ENCODE data around the gene WDR45B. TPM values are rescaled to one million over a fixed set of nuclear protein-coding genes. Genes with fewer than 3 reads are reported as not detected.
"Not testable (repeated sequence)": the region's sequence is repeated elsewhere in the genome, so short reads cannot be mapped to it uniquely, and the experiment has no call there.

WDR45B gene
- total RNA-seq, 1 donor from 2014 or later: 40.7 TPM

- no peaks in the 10 kb centered on the region for H3K27me3 ChIP-seq (ENCODE audit: control insufficient read depth in 3 of 3, insufficient read depth in 3 of 3, low read length in 3 of 3)
- no peak overlapping the region for H3K4me3 ChIP-seq (ENCODE audit: low read length in 3 of 3)
- no peak overlapping the region for H3K27ac ChIP-seq (ENCODE audit: low read depth, low read length)
- H3K9ac ChIP-seq (ENCODE audit: low read depth in 1 of 3, low read length in 3 of 3): no peak overlapping the region
- no peaks in the 10 kb centered on the region for H3K4me1 ChIP-seq (ENCODE audit: control insufficient read depth in 3 of 3, insufficient read depth in 3 of 3, low read length in 3 of 3)
- H3K36me3 ChIP-seq (ENCODE audit: control insufficient read depth in 3 of 3, insufficient read depth in 3 of 3, low read length in 3 of 3): peaks cover 23 to 34% (median 33%) of the 10 kb centered on the region in 3 donors
- H3K9me3 ChIP-seq (ENCODE audit: control insufficient read depth in 3 of 3, low read length in 3 of 3): no peaks in the 10 kb centered on the region
Observed at GRCh38 chr17:82658796-82659452, 10.7 kb upstream of the WDR45B start.

DNA sequence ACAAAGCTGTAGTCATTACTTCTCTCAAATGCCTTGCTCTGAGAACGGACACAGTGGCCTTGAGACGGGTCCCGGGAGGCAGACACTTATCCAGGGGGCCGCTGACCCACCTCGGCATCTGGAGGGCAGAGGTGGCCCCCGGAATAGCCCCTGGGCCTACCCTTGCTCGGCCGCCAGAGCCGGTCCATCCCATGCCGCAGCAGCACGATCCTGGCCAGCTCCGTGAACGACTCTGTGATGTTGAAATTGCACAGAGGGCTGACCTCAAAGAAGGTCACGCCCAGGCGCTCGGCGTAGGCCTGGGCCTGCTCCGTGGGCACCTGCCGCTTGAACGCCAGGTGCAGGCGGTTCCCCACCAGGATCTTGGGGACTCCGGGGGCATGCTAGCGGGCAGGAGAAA lies 10.1 kb upstream of the WDR45B start:
- Histone ChIP-seq H3K9ac (ENCODE audit: low read depth in 1 of 3, low read length in 3 of 3) (no peak overlapping the region), H3K4me1 (ENCODE audit: control insufficient read depth in 3 of 3, insufficient read depth in 3 of 3, low read length in 3 of 3) (no peaks in the 10 kb centered on the region), H3K9me3 (ENCODE audit: control insufficient read depth in 3 of 3, low read length in 3 of 3) (no peaks in the 10 kb centered on the region), H3K36me3 (ENCODE audit: control insufficient read depth in 3 of 3, insufficient read depth in 3 of 3, low read length in 3 of 3) (peaks cover 23 to 34% (median 33%) of the 10 kb centered on the region in 3 donors), H3K4me3 (ENCODE audit: low read length in 3 of 3) (no peak overlapping the region), H3K27me3 (ENCODE audit: control insufficient read depth in 3 of 3, insufficient read depth in 3 of 3, low read length in 3 of 3) (no peaks in the 10 kb centered on the region), H3K27ac (ENCODE audit: low read depth, low read length) (no peak overlapping the region)

DNA sequence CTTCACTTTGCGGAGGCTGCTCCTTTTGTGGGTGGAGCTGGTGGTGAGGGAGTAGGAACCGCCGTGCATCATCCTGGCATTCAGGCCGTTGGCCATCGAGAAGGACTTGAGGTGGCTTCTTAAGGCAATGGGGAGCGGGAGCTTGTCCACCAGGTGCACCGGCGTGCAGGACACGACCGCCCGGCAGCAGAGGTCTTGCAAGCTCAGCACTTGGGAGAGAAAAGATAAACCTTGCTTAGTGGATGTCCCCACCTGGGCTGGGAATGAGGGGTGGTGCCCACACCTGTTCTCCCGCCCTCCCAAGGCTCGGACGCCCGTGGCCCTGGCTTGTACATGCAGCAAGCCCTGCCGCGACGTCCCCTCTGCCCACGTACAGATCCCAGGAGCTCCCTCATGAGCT lies 9.7 kb upstream of the WDR45B start:
- Histone ChIP-seq H3K9me3 (ENCODE audit: control insufficient read depth in 3 of 3, low read length in 3 of 3) (no peaks in the 10 kb centered on the region), H3K4me3 (ENCODE audit: low read length in 3 of 3) (no peak overlapping the region), H3K27me3 (ENCODE audit: control insufficient read depth in 3 of 3, insufficient read depth in 3 of 3, low read length in 3 of 3) (no peaks in the 10 kb centered on the region), H3K9ac (ENCODE audit: low read depth in 1 of 3, low read length in 3 of 3) (no peak overlapping the region), H3K4me1 (ENCODE audit: control insufficient read depth in 3 of 3, insufficient read depth in 3 of 3, low read length in 3 of 3) (no peaks in the 10 kb centered on the region), H3K36me3 (ENCODE audit: control insufficient read depth in 3 of 3, insufficient read depth in 3 of 3, low read length in 3 of 3) (peaks cover 23 to 34% (median 33%) of the 10 kb centered on the region in 3 donors), H3K27ac (ENCODE audit: low read depth, low read length) (no peak overlapping the region)

DNA sequence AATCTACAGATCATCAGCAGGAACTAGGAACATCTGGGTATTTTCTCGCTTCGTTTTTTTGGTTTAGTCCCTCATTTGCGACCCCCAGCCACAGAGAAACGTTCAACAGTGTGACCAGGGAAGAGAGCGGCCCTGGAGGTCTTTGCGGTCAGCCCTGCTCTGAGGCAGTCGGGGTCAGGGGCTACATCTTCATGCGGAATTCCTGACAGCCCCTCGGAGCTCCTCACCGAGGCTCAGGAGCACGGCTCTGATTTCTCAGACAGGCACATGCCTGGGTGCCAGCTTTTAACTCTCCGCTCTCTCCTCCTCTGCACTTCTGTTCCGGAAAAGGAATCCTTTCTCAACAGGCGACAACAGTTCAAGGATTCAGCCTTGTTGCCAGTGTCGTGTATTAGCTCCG lies 8.0 kb upstream of the WDR45B start:
- H3K36me3 ChIP-seq (ENCODE audit: control insufficient read depth in 3 of 3, insufficient read depth in 3 of 3, low read length in 3 of 3): peaks cover 17 to 33% (median 32%) of the 10 kb centered on the region in 3 donors
- H3K27me3 ChIP-seq (ENCODE audit: control insufficient read depth in 3 of 3, insufficient read depth in 3 of 3, low read length in 3 of 3): no peaks in the 10 kb centered on the region
- H3K9ac ChIP-seq (ENCODE audit: low read depth in 1 of 3, low read length in 3 of 3): no peak overlapping the region
- H3K9me3 ChIP-seq (ENCODE audit: control insufficient read depth in 3 of 3, low read length in 3 of 3): no peaks in the 10 kb centered on the region
- H3K27ac ChIP-seq (ENCODE audit: low read depth, low read length): no peak overlapping the region
- no peak overlapping the region for H3K4me3 ChIP-seq (ENCODE audit: low read length in 3 of 3)
- H3K4me1 ChIP-seq (ENCODE audit: control insufficient read depth in 3 of 3, insufficient read depth in 3 of 3, low read length in 3 of 3): no peaks in the 10 kb centered on the region

DNA sequence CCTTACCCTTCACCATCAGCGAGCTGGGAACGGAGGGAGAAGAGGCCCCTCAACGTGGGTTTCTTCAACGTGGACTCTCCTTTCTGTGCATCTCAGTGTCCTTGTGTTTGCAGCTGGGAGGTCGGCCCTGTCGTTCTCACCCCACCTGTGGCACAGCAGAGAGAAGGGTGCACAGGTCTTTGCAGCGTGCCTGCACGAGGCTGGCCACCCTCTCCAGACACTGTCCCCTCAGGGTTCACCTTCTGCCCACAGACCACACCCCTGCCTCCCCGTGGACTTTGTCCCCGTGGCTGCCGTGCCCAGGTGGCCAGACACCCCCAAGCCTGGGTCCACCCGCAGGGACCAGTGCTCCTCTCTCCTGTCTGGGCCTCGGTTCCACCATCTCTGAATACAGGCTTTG lies 7.3 kb upstream of the WDR45B start:
- Histone ChIP-seq H3K9me3 (ENCODE audit: control insufficient read depth in 3 of 3, low read length in 3 of 3) (no peaks in the 10 kb centered on the region), H3K9ac (ENCODE audit: low read depth in 1 of 3, low read length in 3 of 3) (no peak overlapping the region), H3K4me3 (ENCODE audit: low read length in 3 of 3) (no peak overlapping the region), H3K4me1 (ENCODE audit: control insufficient read depth in 3 of 3, insufficient read depth in 3 of 3, low read length in 3 of 3) (no peaks in the 10 kb centered on the region), H3K36me3 (ENCODE audit: control insufficient read depth in 3 of 3, insufficient read depth in 3 of 3, low read length in 3 of 3) (peaks cover 15 to 31% (median 31%) of the 10 kb centered on the region in 3 donors), H3K27ac (ENCODE audit: low read depth, low read length) (no peak overlapping the region), H3K27me3 (ENCODE audit: control insufficient read depth in 3 of 3, insufficient read depth in 3 of 3, low read length in 3 of 3) (no peaks in the 10 kb centered on the region)

DNA sequence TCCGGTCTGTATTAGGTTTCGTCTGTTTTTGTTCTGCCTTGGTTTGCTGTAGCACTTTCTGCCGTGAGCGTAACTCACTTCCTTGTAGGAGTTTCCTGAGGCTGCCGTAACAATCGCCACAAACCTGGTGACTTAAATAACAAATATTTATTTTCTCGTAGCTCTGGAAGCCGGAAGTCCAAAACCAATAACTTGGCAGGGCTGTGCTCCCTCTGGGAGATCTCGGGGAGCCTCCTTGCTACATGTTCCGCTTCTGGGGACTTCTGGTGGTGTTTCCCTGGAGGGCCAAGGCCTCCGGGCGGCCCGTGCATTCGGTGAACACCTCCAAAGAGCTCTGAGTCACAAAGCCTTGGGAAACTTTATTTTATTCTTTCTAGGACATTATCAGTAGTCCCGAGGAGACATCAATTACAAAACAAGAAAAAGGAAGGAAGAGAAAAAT lies 6.8 kb upstream of the WDR45B start:
- no peaks in the 10 kb centered on the region for H3K4me1 ChIP-seq (ENCODE audit: control insufficient read depth in 3 of 3, insufficient read depth in 3 of 3, low read length in 3 of 3)
- no peak overlapping the region for H3K9ac ChIP-seq (ENCODE audit: low read depth in 1 of 3, low read length in 3 of 3)
- no peaks in the 10 kb centered on the region for H3K27me3 ChIP-seq (ENCODE audit: control insufficient read depth in 3 of 3, insufficient read depth in 3 of 3, low read length in 3 of 3)
- H3K4me3 ChIP-seq (ENCODE audit: low read length in 3 of 3): no peak overlapping the region
- H3K9me3 ChIP-seq (ENCODE audit: control insufficient read depth in 3 of 3, low read length in 3 of 3): no peaks in the 10 kb centered on the region
- H3K27ac ChIP-seq (ENCODE audit: low read depth, low read length): no peak overlapping the region
- H3K36me3 ChIP-seq (ENCODE audit: control insufficient read depth in 3 of 3, insufficient read depth in 3 of 3, low read length in 3 of 3): peaks cover 11 to 27% (median 26%) of the 10 kb centered on the region in 3 donors

- not testable (repeated sequence) for H3K27ac ChIP-seq (ENCODE audit: low read depth, low read length); H3K9ac ChIP-seq (ENCODE audit: low read depth in 1 of 3, low read length in 3 of 3); H3K27me3 ChIP-seq (ENCODE audit: control insufficient read depth in 3 of 3, insufficient read depth in 3 of 3, low read length in 3 of 3); H3K9me3 ChIP-seq (ENCODE audit: control insufficient read depth in 3 of 3, low read length in 3 of 3); H3K4me1 ChIP-seq (ENCODE audit: control insufficient read depth in 3 of 3, insufficient read depth in 3 of 3, low read length in 3 of 3); H3K4me3 ChIP-seq (ENCODE audit: low read length in 3 of 3)
- H3K36me3 ChIP-seq (ENCODE audit: control insufficient read depth in 3 of 3, insufficient read depth in 3 of 3, low read length in 3 of 3): peaks cover 7 to 24% (median 22%) of the 10 kb centered on the region in 3 donors
Observed at GRCh38 chr17:82654611-82655010, 6.4 kb upstream of the WDR45B start.

DNA sequence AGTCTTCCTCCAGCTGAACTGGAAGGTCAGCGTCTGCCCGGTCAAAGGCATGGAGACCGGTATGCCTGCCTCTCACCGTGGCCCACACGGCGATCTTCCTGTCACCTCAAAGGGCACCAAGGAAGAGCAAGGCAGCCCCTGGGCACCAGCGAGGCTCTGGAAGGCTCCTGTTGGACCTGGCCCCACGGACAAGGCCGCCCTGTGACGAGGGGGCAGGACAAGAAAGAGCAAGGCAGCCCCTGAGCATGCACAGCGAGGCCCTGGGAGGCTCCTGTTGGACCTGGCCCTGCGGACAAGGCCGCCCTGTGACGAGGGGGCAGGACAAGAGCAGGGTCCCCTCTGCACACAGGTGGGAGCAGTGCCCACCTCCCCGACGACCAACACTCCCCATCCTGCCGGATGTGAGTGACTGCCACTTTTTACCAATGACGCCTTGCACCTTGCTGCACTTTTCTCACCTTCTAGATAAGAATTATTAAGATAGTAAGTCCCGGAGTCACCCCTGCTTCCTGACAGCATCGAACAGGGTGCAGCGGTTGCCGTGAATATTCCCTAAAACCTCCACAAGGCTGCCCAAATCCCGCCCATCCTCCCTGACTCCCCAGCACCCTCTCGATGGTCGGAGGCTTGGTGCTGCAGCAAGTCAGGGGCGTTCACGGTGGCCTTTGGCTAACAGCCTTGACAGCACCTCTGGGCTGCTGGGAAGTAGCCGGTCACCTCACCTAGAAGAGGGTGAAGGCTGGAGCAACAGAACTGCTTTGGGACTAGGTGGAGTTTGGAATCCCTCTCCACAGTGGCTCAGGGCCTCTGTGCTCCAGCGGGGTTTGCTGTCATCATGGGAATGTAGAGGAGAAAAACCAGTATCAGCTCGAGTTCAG lies 5.6 kb upstream of the WDR45B start:
- H3K4me3 ChIP-seq (ENCODE audit: low read length in 3 of 3): no peak overlapping the region
- peak overlapping the region in 1 of 3 donors; percentile 25 for H3K9ac ChIP-seq (ENCODE audit: low read depth in 1 of 3, low read length in 3 of 3)
- no peaks in the 10 kb centered on the region for H3K9me3 ChIP-seq (ENCODE audit: control insufficient read depth in 3 of 3, low read length in 3 of 3)
- no peak overlapping the region for H3K27ac ChIP-seq (ENCODE audit: low read depth, low read length)
- no peaks in the 10 kb centered on the region for H3K27me3 ChIP-seq (ENCODE audit: control insufficient read depth in 3 of 3, insufficient read depth in 3 of 3, low read length in 3 of 3)
- H3K36me3 ChIP-seq (ENCODE audit: control insufficient read depth in 3 of 3, insufficient read depth in 3 of 3, low read length in 3 of 3): peaks cover 7 to 18% (median 16%) of the 10 kb centered on the region in 3 donors
- H3K4me1 ChIP-seq (ENCODE audit: control insufficient read depth in 3 of 3, insufficient read depth in 3 of 3, low read length in 3 of 3): peaks cover 2 to 7% (median 3%) of the 10 kb centered on the region in 3 donors

- Histone ChIP-seq H3K9ac (ENCODE audit: low read depth in 1 of 3, low read length in 3 of 3) (no peak overlapping the region), H3K27me3 (ENCODE audit: control insufficient read depth in 3 of 3, insufficient read depth in 3 of 3, low read length in 3 of 3) (no peaks in the 10 kb centered on the region), H3K4me3 (ENCODE audit: low read length in 3 of 3) (no peak overlapping the region), H3K9me3 (ENCODE audit: control insufficient read depth in 3 of 3, low read length in 3 of 3) (no peaks in the 10 kb centered on the region), H3K36me3 (ENCODE audit: control insufficient read depth in 3 of 3, insufficient read depth in 3 of 3, low read length in 3 of 3) (no peaks in the 10 kb centered on the region), H3K27ac (ENCODE audit: low read depth, low read length) (no peak overlapping the region), H3K4me1 (ENCODE audit: control insufficient read depth in 3 of 3, insufficient read depth in 3 of 3, low read length in 3 of 3) (peaks cover 13 to 19% (median 17%) of the 10 kb centered on the region in 3 donors)
Observed at GRCh38 chr17:82650723-82651122, 2.5 kb upstream of the WDR45B start.

Measured in skeletal muscle tissue (tissue), 4 donors.